ENCODE data around the gene CAPN9. TPM values are rescaled to one million over a fixed set of nuclear protein-coding genes. Genes with fewer than 3 reads are reported as not detected.

Gene CAPN9
- total and polyA plus RNA-seq, 2 donors (not counting 3 experiments of a cell fraction or from before 2014, with no cell fraction given), result not detected

DNA sequence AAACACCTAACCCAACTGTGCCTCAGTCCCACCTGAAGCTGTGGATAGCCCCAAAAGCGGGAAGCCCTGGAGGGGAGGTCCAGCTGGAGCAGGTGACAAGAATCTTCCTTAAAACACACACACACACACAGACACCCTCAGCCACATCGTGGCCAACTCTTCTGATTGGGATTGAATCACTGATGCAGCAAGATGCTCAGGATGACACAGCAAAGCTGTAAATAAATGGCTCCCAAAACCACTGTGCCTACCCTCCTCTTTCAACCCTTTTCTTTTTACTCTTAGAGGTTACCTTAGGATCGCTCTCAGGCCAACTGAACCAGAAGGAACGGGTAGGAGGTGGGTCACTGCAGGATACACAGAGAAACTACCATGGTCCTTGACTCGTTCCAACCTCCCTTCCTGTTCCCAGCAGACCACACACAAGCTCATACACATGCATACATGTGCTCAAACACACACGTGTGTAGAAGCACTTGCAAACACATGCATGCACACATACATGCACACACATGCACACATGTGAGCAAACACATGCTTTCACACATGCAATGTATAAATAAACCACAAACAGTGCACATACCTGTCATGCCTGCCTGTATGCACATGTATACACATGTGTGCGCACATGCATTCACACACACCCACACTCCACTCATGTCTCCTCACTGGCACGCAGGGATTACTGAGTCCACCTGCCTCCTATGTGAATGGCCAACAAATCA lies 14.4 kb downstream of the CAPN9 start:
- no peaks in the 10 kb centered on the region for H3K36me3 ChIP-seq (ENCODE audit: control insufficient read depth in 2 of 2, extremely low read depth in 1 of 2, insufficient read depth in 2 of 2, low read length in 2 of 2)
- no peaks in the 10 kb centered on the region for H3K9me3 ChIP-seq (replicated peaks; ENCODE audit: control insufficient read depth, insufficient read depth, low read length)
- ChIA-PET POLR2A (no interaction called here), CTCF (no interaction called here)
- BruUV-seq (replicated peaks), result no TSS peak
- FAIRE-seq (no peak), DNase-seq (ENCODE audit: low read depth, low spot score) (no peak)
- no peak overlapping the region for H2AFZ ChIP-seq (ENCODE audit: low read depth, low read length)
- H3K4me2 ChIP-seq (ENCODE audit: insufficient read depth, low read length), result no peak overlapping the region
- intact Hi-C loops (cut with micrococcal nuclease) (no loop called here), dilution Hi-C loops (cut with MboI; ENCODE audit: extremely low pct_ligation_motif_present, low sequenced_read_pairs) (no loop called here)
- H3K27ac ChIP-seq (ENCODE audit: insufficient read depth, low read depth, low read length), result no peak overlapping the region
- no peaks in the 10 kb centered on the region for H3K27me3 ChIP-seq (ENCODE audit: control insufficient read depth in 2 of 2, insufficient read depth in 2 of 2, low read length in 2 of 2)
- H3K9ac ChIP-seq (replicated peaks; ENCODE audit: extremely low read depth, insufficient read depth, low read length), result no peak overlapping the region
- H4K20me1 ChIP-seq (replicated peaks; ENCODE audit: control insufficient read depth, extremely low read depth, insufficient read depth, low read length), result no peaks in the 10 kb centered on the region
- no peak overlapping the region for H3K4me3 ChIP-seq (replicated peaks in 1 of 3; ENCODE audit: insufficient read depth in 1 of 3, low read depth in 1 of 3, low read length in 3 of 3)
- TF ChIP-seq, protein P1, sequence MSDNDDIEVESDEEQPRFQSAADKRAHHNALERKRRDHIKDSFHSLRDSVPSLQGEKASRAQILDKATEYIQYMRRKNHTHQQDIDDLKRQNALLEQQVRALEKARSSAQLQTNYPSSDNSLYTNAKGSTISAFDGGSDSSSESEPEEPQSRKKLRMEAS (IDR thresholded peaks at IDR 0.05; ENCODE audit: insufficient read depth, insufficient read length), result no peak
- TF ChIP-seq MYC (IDR thresholded peaks at IDR 0.05; ENCODE audit: low read depth, low read length) (no peak), JUN (IDR thresholded peaks at IDR 0.05; ENCODE audit: borderline replicate concordance, insufficient read depth, insufficient read length, low read depth) (no peak), POLR2A (IDR thresholded peaks at IDR 0.05; ENCODE audit: low read depth, low read length) (no peak), EZH2 (IDR thresholded peaks at IDR 0.05; ENCODE audit: borderline replicate concordance, low read depth, low read length, severe bottlenecking) (no peak), POLR2AphosphoS5 (IDR thresholded peaks at IDR 0.05; ENCODE audit: insufficient read depth, low read depth, low read length) (no peak), FOS (IDR thresholded peaks at IDR 0.05; ENCODE audit: borderline replicate concordance, insufficient read depth, low read length) (no peak), GATA2 (IDR thresholded peaks at IDR 0.05; ENCODE audit: insufficient read depth, insufficient read length, low read depth, low read length) (no peak), CTCF (IDR thresholded peaks at IDR 0.05; ENCODE audit: extremely low read depth in 1 of 2, insufficient read depth in 1 of 2, low read depth in 1 of 2, low read length in 2 of 2) (no peak)
- no peaks in the 10 kb centered on the region for H3K79me2 ChIP-seq (ENCODE audit: control insufficient read depth, insufficient read depth, low read length)
- H3K4me1 ChIP-seq (ENCODE audit: control insufficient read depth, extremely low read depth, insufficient read depth, low read length), result no peaks in the 10 kb centered on the region
- H3K9me1 ChIP-seq (replicated peaks; ENCODE audit: control insufficient read depth, extremely low read depth, insufficient read depth, low read length), result no peaks in the 10 kb centered on the region
